GM19397 (cell line): ENCODE results near the gene MMP2.

ENCODE experiments used
- ATAC-seq: cut with Tn5 transposase; IDR thresholded peaks from one replicate; pipeline ENCODE4 v1.9.1; 2021; ENCODE audit warnings: mild to moderate bottlenecking, moderate library complexity; ENCODE audit not compliant: unreplicated experiment

The MMP2 gene

GRCh38 chr16:55478827-55479429, at the start of gene MMP2:
Gene MMP2, plus strand, starts transcription at chr16:55479198. Its CDS starts 282 bp downstream, at chr16:55479480.
- ATAC-seq, result no peak

- no peak for ATAC-seq
Measured at GRCh38 chr16:55433030-55433429, 46.0 kb upstream of the MMP2 start.

- ATAC-seq, result no peak
Measured at GRCh38 chr16:55433535-55433934, 45.5 kb upstream of the MMP2 start.

GRCh38 chr16:55434000-55434399, 45.0 kb upstream of the MMP2 start:
- no peak for ATAC-seq

GRCh38 chr16:55435387-55435786, 43.6 kb upstream of the MMP2 start:
- ATAC-seq, result no peak

GRCh38 chr16:55436587-55436986, 42.4 kb upstream of the MMP2 start:
- no peak for ATAC-seq

GRCh38 chr16:55437625-55438024, 41.4 kb upstream of the MMP2 start:
- no peak for ATAC-seq

- no peak for ATAC-seq
Measured at GRCh38 chr16:55438281-55438680, 40.7 kb upstream of the MMP2 start.

GRCh38 chr16:55439101-55439690, 39.8 kb upstream of the MMP2 start:
- ATAC-seq, result no peak

- ATAC-seq, result no peak
Measured at GRCh38 chr16:55443434-55444346, 35.3 kb upstream of the MMP2 start.

GRCh38 chr16:55444754-55445485, 34.1 kb upstream of the MMP2 start:
- peak; percentile 62 for ATAC-seq

GRCh38 chr16:55447231-55447630, 31.8 kb upstream of the MMP2 start:
- ATAC-seq, result no peak

GRCh38 chr16:55452996-55453395, 26.0 kb upstream of the MMP2 start:
- no peak for ATAC-seq

- ATAC-seq, result no peak
Measured at GRCh38 chr16:55453909-55454308, 25.1 kb upstream of the MMP2 start.

GRCh38 chr16:55454861-55455260, 24.1 kb upstream of the MMP2 start:
- no peak for ATAC-seq

GRCh38 chr16:55462241-55462640, 16.8 kb upstream of the MMP2 start:
- ATAC-seq, result no peak

- no peak for ATAC-seq
Measured at GRCh38 chr16:55464375-55464774, 14.6 kb upstream of the MMP2 start.

- ATAC-seq, result peak; percentile 90
Measured at GRCh38 chr16:55465077-55465896, 13.7 kb upstream of the MMP2 start.

GRCh38 chr16:55466209-55466608, 12.8 kb upstream of the MMP2 start:
- no peak for ATAC-seq

GRCh38 chr16:55467898-55468297, 11.1 kb upstream of the MMP2 start:
- ATAC-seq, result no peak
